Suprapubic skin (tissue), 4 donors: ENCODE measurements around the gene INPP5A. TPM values are rescaled to one million over a fixed set of nuclear protein-coding genes. Genes with fewer than 3 reads are reported as not detected.

ENCODE experiments used
- DNase-seq, 2 donors: peaks; one replicate each; pipeline ENCODE4 v3.0.0-alpha.2; 2019; ENCODE audit warnings: low spot score in 2 of 2
- H3K27ac ChIP-seq: fragments of 200-600 bp; sonication (generic); one replicate; pipeline ENCODE4 v1.5.1; 2019
- H3K27me3 ChIP-seq: fragments of 200-600 bp; sonication (generic); one replicate; pipeline ENCODE4 v1.5.1; 2019
- H3K36me3 ChIP-seq: fragments of 200-600 bp; sonication (generic); one replicate; pipeline ENCODE4 v1.5.1; 2019
- H3K4me1 ChIP-seq: fragments of 200-600 bp; sonication (generic); one replicate; pipeline ENCODE4 v1.5.1; 2019
- H3K4me3 ChIP-seq: fragments of 200-600 bp; sonication (generic); one replicate; pipeline ENCODE4 v1.5.1; 2019; ENCODE audit warnings: mild to moderate bottlenecking
- H3K9me3 ChIP-seq: fragments of 200-600 bp; sonication (generic); one replicate; pipeline ENCODE4 v1.5.1; 2019
- EP300 ChIP-seq: sonication (generic); formaldehyde crosslinking; IDR thresholded peaks from one replicate; pipeline ENCODE4 v1.6.1; 2017; ENCODE audit warnings: antibody characterized with exemption
- POLR2A ChIP-seq, 2 donors: fragments of 450-650 bp; IDR thresholded peaks; one replicate each; pipeline ENCODE4 v1.6.1; 2017; ENCODE audit warnings: antibody characterized with exemption in 2 of 2, mild to moderate bottlenecking in 2 of 2, moderate library complexity in 2 of 2
- POLR2AphosphoS5 ChIP-seq, 3 donors: sonication (generic); formaldehyde crosslinking; IDR thresholded peaks; one replicate each; pipeline ENCODE4 v1.6.1; 2017; ENCODE audit warnings: antibody characterized with exemption in 3 of 3
- WGBS: methylation state at CpG from one replicate; pipeline ENCODE4 v1.1.5; 2018; 5-methylcytosine and 5-hydroxymethylcytosine counted together
- total RNA-seq, 4 donors: library from RNA; depleted of rRNA; stranded (reverse); fragments of >200 nt; gene quantifications; one replicate each; pipeline ENCODE4 v1.1.0, GENCODE V29; 2016
- TF ChIP-seq, protein P1 (sequence below), 2 donors: fragments of 200-600 bp in 1 of 2; fragments of 450-650 bp in 1 of 2; sonication (generic) in 1 of 2; IDR thresholded peaks; one replicate each; pipeline ENCODE4 v1.5.1; 2016 to 2019; ENCODE audit warnings: antibody characterized with exemption in 2 of 2, mild to moderate bottlenecking in 1 of 2, moderate library complexity in 1 of 2

Gene INPP5A
- total RNA-seq, 4 donors from 2014 or later, result 28.1 to 39.1 (median 32.3) TPM

DNA sequence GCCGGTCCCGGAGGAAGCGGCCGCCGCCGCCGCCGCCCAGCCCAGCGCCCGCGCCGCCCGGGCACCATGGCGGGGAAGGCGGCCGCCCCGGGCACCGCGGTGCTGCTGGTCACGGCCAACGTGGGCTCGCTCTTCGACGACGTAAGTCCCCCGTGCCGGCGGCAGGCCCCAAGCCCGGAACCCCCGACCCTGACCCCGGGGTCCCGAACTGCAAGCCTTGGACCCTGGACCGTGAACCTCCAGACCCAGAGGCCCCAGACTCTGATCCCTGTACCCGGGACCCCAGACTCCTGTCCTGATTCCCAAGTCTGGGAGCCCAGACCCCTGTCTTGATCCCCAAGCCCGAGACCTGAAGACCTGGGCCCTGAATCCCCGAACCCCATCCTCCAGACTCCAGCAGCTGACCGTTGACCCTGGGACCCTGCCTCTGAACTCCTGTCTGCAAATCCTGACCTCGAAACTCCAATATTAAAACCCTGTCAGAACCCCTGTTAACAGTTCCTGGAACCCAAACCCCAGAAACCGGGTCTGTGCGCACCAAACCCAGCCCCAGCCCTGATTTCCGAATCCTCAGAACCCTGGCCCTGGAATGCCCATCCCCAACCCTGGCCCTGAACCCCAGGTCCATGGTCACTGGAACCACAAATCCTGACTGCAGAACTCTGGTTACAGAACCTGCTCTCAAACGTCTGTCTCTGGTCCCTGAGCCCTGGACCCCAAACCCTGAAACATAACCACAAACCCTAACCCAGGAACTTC, 623 bp downstream of the INPP5A start:
- Histone ChIP-seq H3K27ac (peak overlapping the region; percentile 71), H3K4me1 (peaks cover 60% of the 10 kb centered on the region), H3K9me3 (no peaks in the 10 kb centered on the region), H3K36me3 (no peaks in the 10 kb centered on the region), H3K4me3 (peak overlapping the region; percentile 65), H3K27me3 (no peaks in the 10 kb centered on the region)
- DNase-seq, result peak; percentile 78 to 80
- TF ChIP-seq, protein P1, sequence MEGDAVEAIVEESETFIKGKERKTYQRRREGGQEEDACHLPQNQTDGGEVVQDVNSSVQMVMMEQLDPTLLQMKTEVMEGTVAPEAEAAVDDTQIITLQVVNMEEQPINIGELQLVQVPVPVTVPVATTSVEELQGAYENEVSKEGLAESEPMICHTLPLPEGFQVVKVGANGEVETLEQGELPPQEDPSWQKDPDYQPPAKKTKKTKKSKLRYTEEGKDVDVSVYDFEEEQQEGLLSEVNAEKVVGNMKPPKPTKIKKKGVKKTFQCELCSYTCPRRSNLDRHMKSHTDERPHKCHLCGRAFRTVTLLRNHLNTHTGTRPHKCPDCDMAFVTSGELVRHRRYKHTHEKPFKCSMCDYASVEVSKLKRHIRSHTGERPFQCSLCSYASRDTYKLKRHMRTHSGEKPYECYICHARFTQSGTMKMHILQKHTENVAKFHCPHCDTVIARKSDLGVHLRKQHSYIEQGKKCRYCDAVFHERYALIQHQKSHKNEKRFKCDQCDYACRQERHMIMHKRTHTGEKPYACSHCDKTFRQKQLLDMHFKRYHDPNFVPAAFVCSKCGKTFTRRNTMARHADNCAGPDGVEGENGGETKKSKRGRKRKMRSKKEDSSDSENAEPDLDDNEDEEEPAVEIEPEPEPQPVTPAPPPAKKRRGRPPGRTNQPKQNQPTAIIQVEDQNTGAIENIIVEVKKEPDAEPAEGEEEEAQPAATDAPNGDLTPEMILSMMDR (IDR thresholded peaks at IDR 0.05), result no peak
- TF ChIP-seq POLR2AphosphoS5 (IDR thresholded peaks at IDR 0.05) (no peak), EP300 (no peak), POLR2A (IDR thresholded peaks at IDR 0.05) (no peak)
- 11% methylated on average over 21 of the region's 42 CpGs for WGBS

DNA sequence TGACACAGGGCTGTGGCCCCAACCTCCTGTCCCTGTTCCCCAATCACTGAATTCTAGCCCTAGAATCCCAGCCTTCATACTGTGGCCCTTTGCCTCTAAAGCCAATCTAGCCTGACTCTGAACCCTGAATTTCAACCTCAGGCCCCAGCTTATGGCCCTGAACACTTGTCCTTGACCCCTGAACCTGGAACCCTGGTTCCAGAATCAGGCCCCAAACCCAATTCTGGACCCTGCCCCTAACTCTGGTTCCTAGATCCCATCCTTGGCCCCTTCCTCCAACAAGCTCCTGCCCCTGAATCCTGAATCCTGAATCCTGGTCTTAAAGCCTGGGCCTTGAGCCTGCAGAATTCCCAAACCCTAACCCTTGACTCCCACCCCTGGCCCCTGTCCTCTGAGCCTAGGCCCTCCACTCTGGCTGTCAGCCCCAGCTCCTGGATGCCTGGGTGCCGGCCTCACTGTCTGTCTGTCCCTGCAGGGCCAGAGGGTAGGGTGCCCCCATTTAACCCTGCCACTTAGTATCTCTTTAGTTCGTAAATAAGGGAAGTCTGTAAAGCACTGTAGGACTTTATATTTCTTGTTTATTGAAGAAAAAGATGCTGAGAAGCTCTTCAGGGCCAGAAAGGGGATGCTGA, 1.3 kb downstream of the INPP5A start:
- Histone ChIP-seq H3K4me1 (peaks cover 60% of the 10 kb centered on the region), H3K4me3 (peak overlapping the region; percentile 65)

DNA sequence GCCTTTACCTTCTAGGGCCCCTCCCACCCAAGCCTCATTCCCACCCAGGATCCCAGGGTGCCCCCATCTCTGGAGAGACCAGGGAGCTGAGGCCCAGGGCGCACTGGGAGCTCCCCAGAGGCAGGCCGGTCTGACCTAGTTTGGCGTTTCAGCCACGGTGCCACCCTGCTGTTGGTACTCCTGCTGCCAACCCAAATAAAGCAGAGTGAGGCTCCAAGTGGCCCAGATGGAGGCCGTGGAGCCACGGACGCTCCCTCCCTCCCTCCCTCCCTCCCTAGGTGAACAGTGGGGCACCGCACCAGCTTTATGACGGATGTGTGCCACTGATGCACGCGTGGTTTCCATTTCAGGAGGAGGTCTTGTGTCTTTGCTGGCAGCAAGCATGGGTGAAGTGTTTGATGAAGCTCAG, 1.8 kb downstream of the INPP5A start:
- Histone ChIP-seq H3K4me3 (peak overlapping the region; percentile 65), H3K27ac (peak overlapping the region; percentile 71), H3K4me1 (peaks cover 62% of the 10 kb centered on the region), H3K9me3 (no peaks in the 10 kb centered on the region), H3K36me3 (no peaks in the 10 kb centered on the region), H3K27me3 (no peaks in the 10 kb centered on the region)
- peak in 1 of 2 donors; percentile 70 for DNase-seq
- TF ChIP-seq EP300, result no peak
- TF ChIP-seq, protein P1 (IDR thresholded peaks at IDR 0.05), result no peak
- no peak for TF ChIP-seq POLR2AphosphoS5 (IDR thresholded peaks at IDR 0.05)
- TF ChIP-seq POLR2A (IDR thresholded peaks at IDR 0.05), result no peak
- 16% methylated on average over 8 of the region's 11 CpGs for WGBS

More for the DNA sequence above, 1.3 kb downstream of the INPP5A start:
- Histone ChIP-seq H3K36me3 (no peaks in the 10 kb centered on the region), H3K27ac (peak overlapping the region; percentile 71), H3K9me3 (no peaks in the 10 kb centered on the region), H3K27me3 (no peaks in the 10 kb centered on the region)
- DNase-seq, result peak in 1 of 2 donors; percentile 64
- TF ChIP-seq, protein P1 (IDR thresholded peaks at IDR 0.05), result no peak
- TF ChIP-seq EP300, result no peak
- no peak for TF ChIP-seq POLR2A (IDR thresholded peaks at IDR 0.05)
- WGBS, result 53% methylated on average over 2 of the region's 2 CpGs

DNA sequence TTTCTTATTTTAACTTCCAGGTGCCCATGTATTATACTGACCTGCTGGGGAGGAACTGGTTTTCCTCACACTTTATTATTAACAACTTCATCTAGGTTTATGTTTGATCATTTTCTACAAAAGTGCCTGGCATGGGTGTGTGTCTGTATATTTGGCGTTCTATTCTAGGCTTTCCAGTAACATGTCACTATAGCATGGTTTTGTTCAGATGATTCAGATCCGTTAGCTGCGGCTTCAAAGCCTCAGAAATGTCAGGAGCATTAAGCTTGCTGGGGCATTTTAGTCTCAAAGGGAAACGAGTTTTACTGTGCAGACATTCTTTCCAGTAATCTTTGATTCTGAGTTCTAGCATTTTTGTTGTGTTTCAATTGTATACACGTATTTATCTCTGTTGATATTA, 2.3 kb downstream of the INPP5A start:
- no peak overlapping the region for H3K27ac ChIP-seq
- 22% methylated on average over 5 of the region's 5 CpGs for WGBS
- DNase-seq, result no peak
- peak overlapping the region; percentile 65 for H3K4me3 ChIP-seq
- no peaks in the 10 kb centered on the region for H3K36me3 ChIP-seq
- H3K27me3 ChIP-seq, result no peaks in the 10 kb centered on the region
- H3K4me1 ChIP-seq, result peaks cover 67% of the 10 kb centered on the region
- no peak for TF ChIP-seq EP300
- TF ChIP-seq, protein P1 (IDR thresholded peaks at IDR 0.05), result no peak
- TF ChIP-seq POLR2A (IDR thresholded peaks at IDR 0.05), result no peak
- TF ChIP-seq POLR2AphosphoS5 (IDR thresholded peaks at IDR 0.05), result no peak
- no peaks in the 10 kb centered on the region for H3K9me3 ChIP-seq

DNA sequence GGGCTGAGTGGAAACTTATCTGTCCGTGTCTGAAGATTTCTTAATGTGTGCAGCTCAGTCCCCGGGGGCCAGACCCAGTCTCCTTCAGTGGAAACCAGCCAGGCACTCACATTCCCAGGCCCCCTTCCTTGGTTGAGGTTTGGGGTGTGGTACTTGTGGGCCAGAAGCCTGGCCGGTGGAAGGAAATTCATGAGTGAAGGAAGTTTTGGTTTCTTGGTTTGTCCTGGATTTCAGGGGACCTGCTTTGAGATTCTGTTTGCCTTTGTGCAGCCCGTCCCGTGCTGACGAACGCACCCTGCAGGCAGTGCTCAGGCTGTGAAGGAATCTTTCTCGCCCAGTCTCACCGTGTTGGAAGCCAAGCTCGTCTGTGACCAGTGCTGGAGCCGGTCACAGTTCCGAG, 2.9 kb downstream of the INPP5A start:
- Histone ChIP-seq H3K9me3 (no peaks in the 10 kb centered on the region), H3K4me3 (peak overlapping the region; percentile 65), H3K27ac (no peak overlapping the region), H3K4me1 (peaks cover 72% of the 10 kb centered on the region), H3K27me3 (no peaks in the 10 kb centered on the region), H3K36me3 (no peaks in the 10 kb centered on the region)
- peak in 1 of 2 donors; percentile 58 for DNase-seq
- WGBS, result 33% methylated on average over 10 of the region's 12 CpGs
- no peak for TF ChIP-seq POLR2A (IDR thresholded peaks at IDR 0.05)
- no peak for TF ChIP-seq EP300
- TF ChIP-seq POLR2AphosphoS5 (IDR thresholded peaks at IDR 0.05), result no peak
- TF ChIP-seq, protein P1 (IDR thresholded peaks at IDR 0.05), result no peak
